Glomerular endothelial cell (primary cell): Measurements from ENCODE around the gene TTC3. TPM values are rescaled to one million over a fixed set of nuclear protein-coding genes. Genes with fewer than 3 reads are reported as not detected.

Source experiments
- DNase-seq: peaks from one replicate; pipeline ENCODE4 v3.0.0-alpha.2; 2011; ENCODE audit warnings: low read depth, low spot score; ENCODE audit errors: extremely low read depth
- total RNA-seq: library from RNA; depleted of rRNA; stranded (reverse); fragments of >200 nt; gene quantifications from 2 replicates; pipeline ENCODE4 v1.2.3, GENCODE V29; 2015

The TTC3 gene
- total RNA-seq, 1 donor from 2014 or later = 155 TPM

DNA sequence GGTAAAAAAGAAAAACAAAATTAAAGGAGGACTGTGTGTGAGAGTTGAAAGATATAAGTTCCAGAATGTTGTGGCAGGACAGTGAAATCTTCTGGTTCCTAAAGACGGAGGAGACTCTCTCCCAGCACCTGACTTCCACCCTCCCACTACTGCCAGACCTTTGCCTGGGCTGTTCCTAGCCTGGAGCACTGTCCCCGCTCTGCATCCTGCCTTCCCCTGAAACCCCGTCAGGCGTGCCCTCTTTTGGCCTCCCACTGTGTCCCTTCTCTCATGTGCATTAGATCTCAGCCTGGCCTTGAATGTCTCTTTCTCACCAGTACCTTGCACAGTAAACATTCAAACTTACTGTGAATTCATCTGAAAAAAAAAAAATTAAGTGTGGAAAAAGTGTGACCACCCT lies 120.0 kb downstream of the TTC3 start:
- no peak for DNase-seq

GRCh38 chr21:37193676-37194075 lies 120.6 kb downstream of the TTC3 start:
- DNase-seq = no peak

DNA sequence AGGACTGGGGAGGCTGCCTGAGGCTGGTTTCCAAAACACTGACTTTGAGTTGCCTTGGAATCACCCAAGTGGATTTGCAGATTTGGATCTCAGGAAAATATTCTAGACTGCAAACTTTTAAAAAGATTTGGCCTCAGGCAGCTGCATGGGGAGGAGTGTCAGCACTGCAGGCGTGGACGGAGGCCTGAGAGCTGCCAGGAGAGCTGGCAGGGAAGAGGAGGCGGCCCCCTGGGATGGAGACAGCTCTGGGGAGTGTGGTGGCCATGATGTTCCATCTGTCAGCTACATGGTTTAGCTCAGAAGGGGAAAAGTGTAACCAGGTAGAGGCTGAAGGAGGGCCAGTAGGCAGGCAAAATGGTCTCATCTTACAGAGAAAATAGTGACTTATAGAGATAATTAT lies 122.0 kb downstream of the TTC3 start:
- DNase-seq = no peak

- DNase-seq = no peak
Observed at GRCh38 chr21:37195610-37196009, 122.6 kb downstream of the TTC3 start.

DNA sequence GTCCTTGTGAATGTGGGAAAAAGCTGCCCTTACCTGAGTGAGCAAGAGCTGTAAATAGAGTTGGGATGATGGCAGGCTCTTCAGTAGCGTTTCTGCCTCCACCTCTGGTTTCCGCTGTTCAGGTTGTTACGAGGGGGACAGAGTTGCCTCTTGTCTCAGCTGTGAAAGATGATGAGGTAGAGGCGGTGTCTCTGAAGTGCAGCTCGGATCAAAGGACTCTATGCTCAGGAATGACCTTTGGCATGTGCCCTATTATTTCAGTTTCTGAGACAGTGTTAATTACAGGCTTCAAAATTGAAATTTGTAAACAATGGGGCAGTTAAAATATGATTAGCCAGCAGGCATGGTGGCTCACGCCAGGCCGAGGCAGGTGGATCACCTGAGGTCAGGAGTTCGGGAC lies 123.8 kb downstream of the TTC3 start:
- DNase-seq = no peak

DNA sequence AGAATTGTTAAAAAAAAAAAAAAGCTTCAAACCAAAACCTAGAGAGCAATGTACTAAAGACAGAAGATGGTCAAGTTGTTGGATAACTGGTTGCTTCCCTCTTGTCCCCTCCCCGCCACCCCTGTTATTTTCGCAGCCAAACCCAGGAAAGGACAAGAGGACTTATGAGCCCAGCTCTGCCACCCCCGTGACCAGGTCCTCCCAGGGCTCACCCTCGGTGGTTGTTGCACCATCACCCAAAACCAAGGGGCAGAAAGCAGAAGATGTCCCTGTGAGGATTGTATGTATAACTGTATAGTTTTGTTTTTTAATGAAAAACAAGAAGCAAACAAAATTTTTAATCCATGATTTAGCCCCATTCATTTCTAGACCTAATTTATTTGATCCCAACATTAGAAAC lies 124.7 kb downstream of the TTC3 start:
- no peak for DNase-seq

DNA sequence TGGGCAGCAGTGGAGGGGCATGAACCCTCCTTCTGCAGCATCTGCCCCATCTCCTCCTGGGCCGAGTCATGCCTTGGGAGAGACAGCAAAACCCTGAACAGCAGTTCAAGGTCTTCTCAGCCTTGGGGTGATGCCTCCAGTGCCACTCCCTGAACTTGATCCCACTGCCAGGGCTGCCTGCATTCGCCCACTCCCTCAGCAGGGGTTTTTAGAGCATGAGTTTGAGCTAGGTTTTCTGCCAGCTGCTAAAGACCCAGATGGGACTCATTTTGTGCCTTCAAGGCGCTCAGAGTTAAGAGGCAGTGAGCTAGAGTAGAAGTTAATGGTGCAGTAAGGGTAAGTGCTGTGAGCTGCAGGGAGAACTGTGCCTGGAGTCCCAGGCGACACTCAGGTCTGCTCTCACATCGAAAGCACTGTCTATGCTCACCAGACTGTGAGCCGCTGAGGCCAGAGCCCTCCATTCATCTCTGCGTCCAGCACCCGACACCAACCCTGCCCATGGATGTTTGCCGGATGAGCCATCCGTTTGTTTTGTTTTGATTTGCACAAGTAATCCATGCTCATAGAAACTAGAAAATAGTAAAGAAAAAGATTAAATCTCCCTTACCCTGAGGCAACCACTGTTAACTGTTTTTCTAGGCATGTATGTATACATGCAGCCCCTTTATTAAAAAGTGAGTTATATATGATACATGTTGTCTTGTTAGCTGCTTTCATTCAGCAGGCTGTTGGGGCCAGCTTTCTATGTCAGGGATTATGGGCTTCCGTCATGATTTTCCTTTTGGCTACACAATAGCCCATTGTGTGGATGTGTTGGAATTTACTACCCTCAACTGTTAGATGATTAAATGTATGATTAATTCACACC lies 126.2 kb downstream of the TTC3 start:
- peak; percentile 31 for DNase-seq

- no peak for DNase-seq
Observed at GRCh38 chr21:37200641-37201480, 127.8 kb downstream of the TTC3 start.

DNA sequence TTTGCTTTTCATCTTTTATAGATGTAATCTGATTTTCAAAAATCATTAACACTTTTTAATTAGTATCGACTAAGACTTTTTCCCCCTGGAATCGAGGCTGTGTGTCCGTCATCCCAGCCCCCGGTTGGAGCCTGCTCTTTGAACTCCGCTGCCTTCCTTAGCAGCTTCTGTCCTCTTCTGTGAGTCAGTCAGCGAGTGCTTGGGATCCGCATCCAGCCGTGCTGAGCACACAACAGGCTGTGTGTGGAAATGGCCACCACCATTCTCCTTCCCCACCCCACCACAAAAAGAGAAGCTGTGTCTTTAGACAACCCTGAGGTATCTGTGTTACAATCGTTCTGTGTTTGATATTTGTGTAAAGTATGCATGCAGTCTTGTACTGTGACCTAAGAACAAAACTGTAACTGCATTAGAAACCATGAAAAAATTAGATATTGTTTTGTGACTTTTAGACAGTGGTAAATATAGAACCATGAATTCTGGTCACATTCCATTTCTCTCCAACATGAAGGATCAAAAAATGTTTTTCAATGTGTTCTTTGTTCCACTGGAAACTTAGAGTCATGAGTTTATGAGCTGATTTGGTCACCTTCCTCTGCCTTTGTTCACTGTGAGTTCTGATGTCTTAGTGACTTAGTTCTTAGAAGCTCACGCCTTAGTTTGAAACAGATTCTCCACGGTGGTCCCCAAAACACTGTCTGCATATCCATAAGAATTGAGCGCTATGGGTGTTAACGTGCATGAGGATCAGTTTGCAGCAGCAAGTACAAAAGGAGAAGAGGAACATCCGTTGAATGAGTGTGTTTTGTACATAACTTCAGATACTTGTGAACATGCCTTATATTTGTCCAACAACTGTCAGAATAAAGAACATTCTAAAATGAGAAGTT lies 129.4 kb downstream of the TTC3 start:
- no peak for DNase-seq

DNA sequence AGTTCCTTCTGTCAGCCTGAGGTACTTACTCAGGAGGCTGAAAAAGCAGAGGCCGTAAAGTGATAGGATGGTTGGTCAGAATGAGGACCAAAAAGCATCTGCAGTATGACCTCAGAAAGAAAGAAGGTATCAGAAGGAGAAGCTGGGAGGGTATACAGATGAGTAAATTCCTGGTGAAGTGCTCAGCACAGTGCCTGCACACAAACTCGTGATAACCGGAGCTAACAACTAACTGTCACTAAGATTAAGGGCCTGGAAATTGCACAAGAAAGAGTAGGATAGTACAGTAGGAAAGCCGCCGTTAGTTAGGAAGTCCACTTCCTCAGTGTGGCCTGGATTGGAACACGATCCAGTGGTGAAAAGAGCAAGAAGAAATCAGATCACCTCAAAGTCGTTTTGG lies 131.5 kb downstream of the TTC3 start:
- DNase-seq = no peak

- no peak for DNase-seq
Observed at GRCh38 chr21:37206496-37206895, 133.4 kb downstream of the TTC3 start.

GRCh38 chr21:37207441-37208009 lies 134.5 kb downstream of the TTC3 start:
- DNase-seq = no peak

GRCh38 chr21:37208056-37208721 lies 135.1 kb downstream of the TTC3 start:
- no peak for DNase-seq

DNA sequence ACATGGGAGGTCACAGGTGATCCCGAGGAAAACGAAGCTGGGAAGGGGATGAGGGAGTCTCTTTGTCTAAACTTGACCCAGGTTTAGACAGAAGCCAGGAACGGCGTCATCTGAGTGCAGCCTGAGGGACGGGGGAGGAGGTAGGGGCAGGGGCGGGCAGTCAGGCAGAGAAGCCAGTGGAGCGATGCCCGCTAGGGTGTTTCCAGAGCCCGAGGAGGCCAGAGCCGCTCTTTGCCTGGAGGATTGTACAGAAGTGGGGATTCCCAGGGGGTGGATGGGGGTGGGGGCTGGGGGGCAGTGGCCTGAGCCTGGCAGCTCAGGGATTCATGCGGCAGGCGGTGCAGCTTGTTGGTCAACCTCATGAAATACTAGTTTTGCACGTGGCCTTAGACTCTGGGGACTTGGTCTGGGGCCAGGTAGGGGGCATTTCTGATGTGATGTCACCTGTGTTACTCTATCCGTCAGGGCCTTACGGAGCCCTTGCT lies 135.7 kb downstream of the TTC3 start:
- no peak for DNase-seq

DNA sequence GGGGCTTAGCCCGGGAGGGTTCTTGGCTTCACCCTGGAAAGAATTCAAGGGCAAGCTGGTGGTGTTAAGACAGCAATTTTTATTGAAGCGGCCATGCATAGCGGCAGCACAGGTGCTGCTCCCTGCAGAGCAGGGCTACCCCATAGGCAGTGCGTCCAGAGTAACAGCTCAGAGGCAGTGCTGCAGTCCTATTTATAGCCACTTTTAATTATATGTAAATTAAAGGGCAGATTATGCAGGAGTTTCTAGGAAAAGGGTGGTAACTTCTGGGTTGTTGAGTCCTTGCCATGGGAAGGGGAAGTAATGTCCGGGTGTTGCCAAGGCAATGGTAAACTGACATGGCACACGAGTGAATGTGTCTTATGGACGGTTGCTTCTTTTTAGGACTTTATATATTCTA lies 137.1 kb downstream of the TTC3 start:
- no peak for DNase-seq

GRCh38 chr21:37210799-37211198 lies 137.7 kb downstream of the TTC3 start:
- no peak for DNase-seq

DNA sequence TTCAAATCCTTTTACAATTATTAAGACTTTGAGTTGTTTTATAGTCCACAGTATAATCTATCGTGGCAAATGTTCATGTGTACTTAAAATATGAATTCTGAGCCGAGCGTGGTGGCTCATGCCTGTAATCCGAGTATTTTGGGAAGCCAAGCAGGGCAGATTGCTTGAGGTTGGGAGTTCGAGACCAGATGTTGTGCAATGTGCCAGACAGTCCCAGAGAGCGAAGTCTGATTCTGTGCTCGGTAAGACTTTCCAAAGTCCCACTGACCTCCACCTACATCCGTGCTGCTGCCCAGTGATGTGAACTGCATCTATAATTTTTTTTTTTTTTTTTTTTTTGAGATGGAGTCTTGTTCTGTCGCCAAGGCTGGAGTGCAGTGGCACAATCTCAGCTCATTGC lies 141.9 kb downstream of the TTC3 start:
- no peak for DNase-seq

- no peak for DNase-seq
Observed at GRCh38 chr21:37219761-37220432, 146.8 kb downstream of the TTC3 start.

GRCh38 chr21:37220433-37220980 lies 147.5 kb downstream of the TTC3 start:
- no peak for DNase-seq
